ENCODE results near the gene SPCS2.

- TF ChIP-seq CTCF (conservative IDR thresholded peaks at IDR 0.05) (no peak), ZFX (IDR thresholded peaks at IDR 0.05) (no peak)
Measured at GRCh38 chr11:74948546-74948897, 544 bp upstream of the SPCS2 start.
